Fibroblast of lung (primary cell): ENCODE results near the gene OTUD3.

ENCODE experiments used
- EZH2 ChIP-seq: IDR thresholded peaks from 2 replicates; pipeline ENCODE4 v1.5.1; 2012; ENCODE audit warnings: low read length, control low read depth, mild to moderate bottlenecking; ENCODE audit errors: missing control alignments
- TF ChIP-seq, protein P1 (sequence below), 2 donors: IDR thresholded peaks in 1 of 2; conservative IDR thresholded peaks in 1 of 2; 1 replicate in 1 of 2; 2 replicates in 1 of 2; pipeline ENCODE4 v1.5.1; 2011 to 2012; ENCODE audit warnings: low read length in 2 of 2, control low read depth in 1 of 2, inconsistent platforms in 1 of 2, low read depth in 1 of 2, mild to moderate bottlenecking in 1 of 2

DNA sequence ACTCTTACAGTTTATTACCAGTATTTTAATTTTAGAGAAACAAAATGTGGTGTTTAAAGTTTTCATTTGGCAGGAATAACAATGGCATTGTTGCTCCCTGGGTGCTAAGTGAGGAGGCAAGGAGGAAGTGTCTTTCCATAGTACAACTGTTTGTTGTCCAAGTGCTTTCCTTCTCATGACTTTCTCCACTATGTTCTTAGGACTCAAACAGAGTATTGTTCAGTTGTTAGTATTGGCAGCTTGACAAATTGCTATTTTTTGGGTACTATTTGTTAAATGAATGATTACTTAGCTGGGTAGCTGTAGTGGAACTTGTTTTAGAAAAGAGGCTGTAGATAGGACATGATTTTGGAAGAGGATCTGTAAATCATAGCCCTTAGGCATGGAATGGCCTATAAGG, 7.5 kb downstream of the OTUD3 start:
- TF ChIP-seq, protein P1, sequence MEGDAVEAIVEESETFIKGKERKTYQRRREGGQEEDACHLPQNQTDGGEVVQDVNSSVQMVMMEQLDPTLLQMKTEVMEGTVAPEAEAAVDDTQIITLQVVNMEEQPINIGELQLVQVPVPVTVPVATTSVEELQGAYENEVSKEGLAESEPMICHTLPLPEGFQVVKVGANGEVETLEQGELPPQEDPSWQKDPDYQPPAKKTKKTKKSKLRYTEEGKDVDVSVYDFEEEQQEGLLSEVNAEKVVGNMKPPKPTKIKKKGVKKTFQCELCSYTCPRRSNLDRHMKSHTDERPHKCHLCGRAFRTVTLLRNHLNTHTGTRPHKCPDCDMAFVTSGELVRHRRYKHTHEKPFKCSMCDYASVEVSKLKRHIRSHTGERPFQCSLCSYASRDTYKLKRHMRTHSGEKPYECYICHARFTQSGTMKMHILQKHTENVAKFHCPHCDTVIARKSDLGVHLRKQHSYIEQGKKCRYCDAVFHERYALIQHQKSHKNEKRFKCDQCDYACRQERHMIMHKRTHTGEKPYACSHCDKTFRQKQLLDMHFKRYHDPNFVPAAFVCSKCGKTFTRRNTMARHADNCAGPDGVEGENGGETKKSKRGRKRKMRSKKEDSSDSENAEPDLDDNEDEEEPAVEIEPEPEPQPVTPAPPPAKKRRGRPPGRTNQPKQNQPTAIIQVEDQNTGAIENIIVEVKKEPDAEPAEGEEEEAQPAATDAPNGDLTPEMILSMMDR (conservative IDR thresholded peaks at IDR 0.05 in 1 of 2, IDR thresholded peaks at IDR 0.05 in 1 of 2; ENCODE audit: low read depth in 1 of 2, low read length in 2 of 2): no peak
- no peak for TF ChIP-seq EZH2
